CD14-positive monocyte (primary cell): ENCODE measurements around the gene UBE2E1. TPM values are rescaled to one million over a fixed set of nuclear protein-coding genes. Genes with fewer than 3 reads are reported as not detected.

Experiments used
- DNase-seq, 3 donors: peaks; one replicate each; pipeline ENCODE4 v3.0.0-alpha.2; 2011 to 2022
- H2AFZ ChIP-seq: 2 replicates; pipeline ENCODE4 v1.6.0; 2012; ENCODE audit warnings: mild to moderate bottlenecking, low read depth, low read length, inconsistent platforms; ENCODE audit not compliant: insufficient read depth, poor library complexity, severe bottlenecking
- H3K27ac ChIP-seq, 2 donors: 1 replicate in 1 of 2; 2 replicates in 1 of 2; pipeline ENCODE4 v1.5.1; 2012 to 2013; ENCODE audit warnings: low read length in 2 of 2, control low read depth in 1 of 2, inconsistent platforms in 1 of 2, low read depth in 1 of 2, mild to moderate bottlenecking in 1 of 2
- H3K27me3 ChIP-seq, 2 donors: one replicate each; pipeline versions ENCODE4 v1.6.0 to v1.6.1; 2011 to 2013; ENCODE audit warnings: low read length in 2 of 2; ENCODE audit not compliant: control insufficient read depth in 2 of 2, insufficient read depth in 2 of 2
- H3K36me3 ChIP-seq, 2 donors: replicated peaks in 1 of 2; 1 replicate in 1 of 2; 2 replicates in 1 of 2; pipeline versions ENCODE4 v1.5.1 to v1.6.1; 2012 to 2013; ENCODE audit warnings: low read length in 2 of 2, control low read depth in 1 of 2, inconsistent platforms in 1 of 2, mild to moderate bottlenecking in 1 of 2; ENCODE audit not compliant: insufficient read depth in 2 of 2, control insufficient read depth in 1 of 2
- H3K4me1 ChIP-seq, 2 donors: 1 replicate in 1 of 2; 2 replicates in 1 of 2; pipeline versions ENCODE4 v1.5.1 to v1.6.1; 2012 to 2013; ENCODE audit warnings: low read length in 2 of 2, control low read depth in 1 of 2, inconsistent platforms in 1 of 2, mild to moderate bottlenecking in 1 of 2, moderate library complexity in 1 of 2; ENCODE audit not compliant: insufficient read depth in 2 of 2, control insufficient read depth in 1 of 2
- H3K4me2 ChIP-seq: replicated peaks from 2 replicates; pipeline ENCODE3; 2012; ENCODE audit warnings: low read length, moderate library complexity, mild to moderate bottlenecking; ENCODE audit not compliant: poor library complexity, severe bottlenecking; ENCODE audit errors: extremely low read depth
- H3K4me3 ChIP-seq, 3 experiments: fragments of 200-600 bp in 1 of 3; sonication (generic) in 1 of 3; replicated peaks in 1 of 3; 1 replicate in 2 of 3; 2 replicates in 1 of 3; pipeline ENCODE4 v1.5.1; 2011 to 2013; ENCODE audit warnings: low read length in 3 of 3, mild to moderate bottlenecking in 3 of 3, control low read depth in 2 of 3, low read depth in 2 of 3, inconsistent platforms in 1 of 3, moderate library complexity in 1 of 3
- H3K79me2 ChIP-seq: 2 replicates; pipeline ENCODE4 v1.6.0; 2012; ENCODE audit warnings: mild to moderate bottlenecking, control low read depth, inconsistent platforms, low read length, moderate library complexity; ENCODE audit not compliant: insufficient read depth
- H3K9ac ChIP-seq: 2 replicates; pipeline ENCODE4 v1.6.0; 2017; ENCODE audit warnings: low read length, mild to moderate bottlenecking; ENCODE audit not compliant: insufficient read depth, poor library complexity, severe bottlenecking
- H3K9me3 ChIP-seq, 2 donors: replicated peaks in 1 of 2; 1 replicate in 1 of 2; 2 replicates in 1 of 2; pipeline versions ENCODE4 v1.5.1 to v1.6.1; 2012 to 2013; ENCODE audit warnings: low read length in 2 of 2, control low read depth in 1 of 2; ENCODE audit not compliant: control insufficient read depth in 1 of 2, insufficient read depth in 1 of 2
- H4K20me1 ChIP-seq: 2 replicates; pipeline ENCODE4 v1.6.0; 2012; ENCODE audit warnings: mild to moderate bottlenecking, low read length, control low read depth, moderate library complexity; ENCODE audit not compliant: insufficient read depth
- H3K27ac Mint-ChIP-seq, 7 donors: one replicate each; pipeline ENCODE4 v1.8.0; 2020; ENCODE audit warnings: mild to moderate bottlenecking in 7 of 7, mixed read lengths in 7 of 7, moderate library complexity in 6 of 7, inconsistent platforms in 2 of 7
- H3K27me3 Mint-ChIP-seq, 3 donors: one replicate each; pipeline ENCODE4 v1.8.0; 2021 to 2022; ENCODE audit warnings: low read depth in 3 of 3, mild to moderate bottlenecking in 3 of 3, mixed read lengths in 3 of 3, moderate library complexity in 3 of 3, inconsistent platforms in 1 of 3
- H3K36me3 Mint-ChIP-seq, 2 donors: one replicate each; pipeline ENCODE4 v1.8.0; 2020; ENCODE audit warnings: mixed read lengths in 2 of 2, inconsistent platforms in 1 of 2, mild to moderate bottlenecking in 1 of 2
- H3K4me1 Mint-ChIP-seq: one replicate; pipeline ENCODE4 v1.8.0; 2020; ENCODE audit warnings: mild to moderate bottlenecking, mixed read lengths
- H3K4me3 Mint-ChIP-seq, 2 donors: one replicate each; pipeline ENCODE4 v1.8.0; 2020; ENCODE audit warnings: mild to moderate bottlenecking in 2 of 2, mixed read lengths in 2 of 2, moderate library complexity in 1 of 2
- H3K9me3 Mint-ChIP-seq, 7 donors: one replicate each; pipeline ENCODE4 v1.8.0; 2020 to 2022; ENCODE audit warnings: mixed read lengths in 7 of 7, mild to moderate bottlenecking in 6 of 7, moderate library complexity in 6 of 7, inconsistent platforms in 2 of 7
- WGBS: methylation state at CpG from one replicate; pipeline ENCODE4 v1.1.5; 2013; ENCODE audit warnings: missing lambda C conversion rate; ENCODE audit not compliant: insufficient coverage; 5-methylcytosine and 5-hydroxymethylcytosine counted together
- intact Hi-C, 2 donors: fragments of 100-400 bp; cut with micrococcal nuclease; formaldehyde crosslinking; loops; one replicate each; pipeline versions ENCODE4 v1.15.0 to v1.15.1; 2023
- polyA plus RNA-seq, 3 donors: library from polyadenylated mRNA; depleted of rRNA in 1 of 3; unstranded in 2 of 3; stranded (reverse) in 1 of 3; fragments of 300-500 nt in 2 of 3; fragments of >200 nt in 1 of 3; fragmentation: Illumina TruSeq in 2 of 3; gene quantifications; 1 replicate in 2 of 3; 2 replicates in 1 of 3; pipeline ENCODE4 v1.2.3, GENCODE V29; 2012 to 2021
- TF ChIP-seq, protein P1 (sequence below): fragments of 200-600 bp; IDR thresholded peaks from one replicate; pipeline ENCODE4 v1.8.0; 2022; ENCODE audit warnings: antibody characterized with exemption, mild to moderate bottlenecking

Gene UBE2E1
- polyA plus RNA-seq, 3 donors: 31.3 to 60.2 (median 34.6) TPM

DNA sequence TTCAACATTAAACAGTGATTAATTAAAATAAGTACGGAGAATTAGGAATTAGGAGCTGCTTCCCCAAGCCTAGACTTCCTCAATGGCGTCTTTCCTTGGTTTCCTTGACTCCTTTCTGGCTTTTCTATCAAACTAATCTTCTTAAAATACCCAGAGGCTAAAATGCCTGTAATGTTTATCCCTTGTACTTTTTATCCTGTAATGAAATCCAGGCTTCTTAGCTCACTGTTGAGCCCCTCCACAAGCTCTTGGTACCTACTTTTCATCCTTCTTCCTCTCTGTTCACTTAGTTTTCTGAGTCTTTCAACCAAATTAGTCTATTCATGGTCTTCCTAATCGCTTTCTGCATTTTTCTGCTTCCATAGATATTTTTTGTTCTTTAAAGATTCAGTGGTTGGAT, 6.9 kb upstream of the UBE2E1 start:
- peaks cover 0 to 4% (median 0%) of the 10 kb centered on the region in 3 donors for H3K27me3 Mint-ChIP-seq
- TF ChIP-seq, protein P1, sequence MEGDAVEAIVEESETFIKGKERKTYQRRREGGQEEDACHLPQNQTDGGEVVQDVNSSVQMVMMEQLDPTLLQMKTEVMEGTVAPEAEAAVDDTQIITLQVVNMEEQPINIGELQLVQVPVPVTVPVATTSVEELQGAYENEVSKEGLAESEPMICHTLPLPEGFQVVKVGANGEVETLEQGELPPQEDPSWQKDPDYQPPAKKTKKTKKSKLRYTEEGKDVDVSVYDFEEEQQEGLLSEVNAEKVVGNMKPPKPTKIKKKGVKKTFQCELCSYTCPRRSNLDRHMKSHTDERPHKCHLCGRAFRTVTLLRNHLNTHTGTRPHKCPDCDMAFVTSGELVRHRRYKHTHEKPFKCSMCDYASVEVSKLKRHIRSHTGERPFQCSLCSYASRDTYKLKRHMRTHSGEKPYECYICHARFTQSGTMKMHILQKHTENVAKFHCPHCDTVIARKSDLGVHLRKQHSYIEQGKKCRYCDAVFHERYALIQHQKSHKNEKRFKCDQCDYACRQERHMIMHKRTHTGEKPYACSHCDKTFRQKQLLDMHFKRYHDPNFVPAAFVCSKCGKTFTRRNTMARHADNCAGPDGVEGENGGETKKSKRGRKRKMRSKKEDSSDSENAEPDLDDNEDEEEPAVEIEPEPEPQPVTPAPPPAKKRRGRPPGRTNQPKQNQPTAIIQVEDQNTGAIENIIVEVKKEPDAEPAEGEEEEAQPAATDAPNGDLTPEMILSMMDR: no peak

DNA sequence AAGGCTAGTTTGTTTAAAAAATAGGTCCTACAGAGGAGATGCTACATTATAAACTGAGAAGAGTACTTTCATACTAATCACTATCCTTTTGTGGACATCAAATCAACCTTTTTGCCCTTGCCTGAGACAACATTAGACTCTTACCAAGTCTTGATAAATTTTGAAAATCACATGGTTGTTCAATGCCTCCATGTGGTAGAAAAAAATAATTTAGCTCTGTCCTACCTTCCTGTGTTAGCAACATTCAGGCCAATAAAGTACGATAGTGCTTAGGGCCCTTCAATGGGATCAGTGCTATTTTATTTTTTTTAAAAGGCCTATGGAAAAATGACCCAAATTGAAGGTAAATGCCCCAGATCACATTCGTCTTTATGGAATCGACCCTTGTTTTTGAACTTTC, 5.0 kb upstream of the UBE2E1 start:
- 100% methylated on average over 3 of the region's 3 CpGs for WGBS
- Mint-ChIP-seq H3K27ac (no peak overlapping the region), H3K9me3 (peaks cover 0 to 2% (median 0%) of the 10 kb centered on the region in 7 donors), H3K4me3 (no peak overlapping the region), H3K4me1 (peaks cover 16% of the 10 kb centered on the region), H3K36me3 (no peaks in the 10 kb centered on the region), H3K27me3 (peaks cover 0 to 5% (median 4%) of the 10 kb centered on the region in 3 donors)
- no peaks in the 10 kb centered on the region for H4K20me1 ChIP-seq
- no peaks in the 10 kb centered on the region for H3K27me3 ChIP-seq
- peaks cover 4 to 6% of the 10 kb centered on the region in 2 donors for H3K4me1 ChIP-seq
- no peaks in the 10 kb centered on the region for H3K9me3 ChIP-seq
- no peak overlapping the region for H3K9ac ChIP-seq
- intact Hi-C loops: loop anchor here in 1 of 2 donors (10.0 kb wide), 1 partner anchor 56 kb away; no protein-coding TSS in a partner anchor
- no peak overlapping the region for H3K4me3 ChIP-seq
- TF ChIP-seq, protein P1: no peak
- H3K27ac ChIP-seq: no peak overlapping the region
- H3K36me3 ChIP-seq: no peaks in the 10 kb centered on the region
- H2AFZ ChIP-seq: no peak overlapping the region
- no peak overlapping the region for H3K4me2 ChIP-seq
- no peak for DNase-seq
- no peaks in the 10 kb centered on the region for H3K79me2 ChIP-seq

More for the DNA sequence above, 6.9 kb upstream of the UBE2E1 start:
- Histone ChIP-seq H3K4me1 (no peaks in the 10 kb centered on the region), H3K27me3 (no peaks in the 10 kb centered on the region), H3K9me3 (no peaks in the 10 kb centered on the region), H3K9ac (no peak overlapping the region), H3K27ac (no peak overlapping the region), H3K4me3 (no peak overlapping the region), H3K79me2 (no peaks in the 10 kb centered on the region), H2AFZ (no peak overlapping the region), H3K4me2 (no peak overlapping the region), H4K20me1 (no peaks in the 10 kb centered on the region), H3K36me3 (no peaks in the 10 kb centered on the region)
- no peak for DNase-seq
- H3K4me3 Mint-ChIP-seq: no peak overlapping the region
- peaks cover 12% of the 10 kb centered on the region for H3K4me1 Mint-ChIP-seq
- intact Hi-C loops: no loop called here
- WGBS: 71% methylated on average over 1 of the region's 3 CpGs
- peaks cover 0 to 2% (median 0%) of the 10 kb centered on the region in 7 donors for H3K9me3 Mint-ChIP-seq
- no peaks in the 10 kb centered on the region for H3K36me3 Mint-ChIP-seq
- H3K27ac Mint-ChIP-seq: no peak overlapping the region
